IMR-90 (cell line): ENCODE results near the gene RHCE. TPM values are rescaled to one million over a fixed set of nuclear protein-coding genes. Genes with fewer than 3 reads are reported as not detected.

Experiments used
- ATAC-seq: fragments of 200-7000 bp; cut with Tn5 transposase; 2 replicates; pipeline ENCODE4 v1.9.1; 2020; ENCODE audit warnings: low read depth, mild to moderate bottlenecking, moderate library complexity
- BruUV-seq: library from RNA; stranded (reverse); fragments of 400-500 nt; replicated peaks from 2 replicates; lab custom pipeline; 2021; lab: Mats Ljungman, UMichigan
- CTCF ChIA-PET: fragments of 300-600 bp; formaldehyde crosslinking; extraction: SDS; loops from one replicate; lab custom pipeline; 2021; ENCODE audit warnings: antibody characterized with exemption; lab: Yijun Ruan, JAX
- POLR2A ChIA-PET: fragments of 300-600 bp; sonication (Branson Sonifier 250); formaldehyde crosslinking; loops from one replicate; lab custom pipeline; 2022; ENCODE audit warnings: antibody characterized with exemption; ENCODE audit not compliant: unreplicated experiment; lab: Charles Lee
- DNase-seq: peaks from one replicate; pipeline ENCODE4 v3.0.0; 2013
- H2AFZ ChIP-seq: replicated peaks from 2 replicates; pipeline ENCODE3; 2013; ENCODE audit warnings: low read length, mild to moderate bottlenecking; ENCODE audit not compliant: poor library complexity
- H2AK5ac ChIP-seq: 2 replicates; pipeline ENCODE4 v1.6.1; 2013; ENCODE audit warnings: low read depth, low read length, inconsistent platforms
- H2AK9ac ChIP-seq: replicated peaks from 2 replicates; pipeline ENCODE3; 2013; ENCODE audit warnings: mild to moderate bottlenecking, low read depth, low read length, moderate library complexity; ENCODE audit not compliant: poor library complexity
- H2BK120ac ChIP-seq: 2 replicates; pipeline ENCODE4 v1.6.1; 2013; ENCODE audit warnings: low read depth, low read length, inconsistent platforms
- H2BK15ac ChIP-seq: 3 replicates; pipeline ENCODE4 v1.6.1; 2013; ENCODE audit warnings: low read depth, low read length, inconsistent platforms
- H2BK20ac ChIP-seq: 2 replicates; pipeline ENCODE4 v1.6.1; 2013; ENCODE audit warnings: low read depth, mild to moderate bottlenecking, inconsistent platforms, low read length, moderate library complexity
- H2BK5ac ChIP-seq: 2 replicates; pipeline ENCODE4 v1.6.1; 2013; ENCODE audit warnings: mild to moderate bottlenecking, low read depth, low read length, inconsistent platforms; ENCODE audit not compliant: poor library complexity, severe bottlenecking
- H3K14ac ChIP-seq: replicated peaks from 2 replicates; pipeline ENCODE4 v1.6.1; 2013; ENCODE audit warnings: low read depth, low read length, inconsistent platforms
- H3K18ac ChIP-seq: 2 replicates; pipeline ENCODE4 v1.6.1; 2013; ENCODE audit warnings: low read depth, low read length, control low read depth
- H3K23ac ChIP-seq: 2 replicates; pipeline ENCODE4 v1.6.1; 2013; ENCODE audit warnings: low read depth, low read length, inconsistent platforms
- H3K27ac ChIP-seq: 2 replicates; pipeline ENCODE4 v1.5.1; 2013; ENCODE audit warnings: mild to moderate bottlenecking, control low read depth, low read length; ENCODE audit not compliant: insufficient read depth
- H3K27me3 ChIP-seq: 2 replicates; pipeline ENCODE4 v1.6.1; 2013; ENCODE audit warnings: low read length; ENCODE audit not compliant: control insufficient read depth, insufficient read depth
- H3K36me3 ChIP-seq: 2 replicates; pipeline ENCODE4 v1.6.1; 2013; ENCODE audit warnings: low read length, mixed read lengths; ENCODE audit not compliant: control insufficient read depth, insufficient read depth
- H3K4ac ChIP-seq: 2 replicates; pipeline ENCODE4 v1.6.1; 2013; ENCODE audit warnings: low read depth, low read length, inconsistent platforms
- H3K4me1 ChIP-seq: 2 replicates; pipeline ENCODE4 v1.6.1; 2013; ENCODE audit warnings: low read length, mixed read lengths; ENCODE audit not compliant: control insufficient read depth, insufficient read depth
- H3K4me2 ChIP-seq: 2 replicates; pipeline ENCODE4 v1.6.1; 2013; ENCODE audit warnings: low read depth, mild to moderate bottlenecking, control low read depth, low read length, moderate library complexity
- H3K4me3 ChIP-seq: 2 replicates; pipeline ENCODE4 v1.5.1; 2013; ENCODE audit warnings: low read depth, mild to moderate bottlenecking, control low read depth, low read length, moderate library complexity; ENCODE audit not compliant: insufficient read depth
- H3K56ac ChIP-seq: 2 replicates; pipeline ENCODE4 v1.6.1; 2013; ENCODE audit warnings: low read length, inconsistent platforms; ENCODE audit not compliant: insufficient read depth; ENCODE audit errors: extremely low read depth
- H3K79me1 ChIP-seq, 2 experiments: 2 replicates each; pipeline ENCODE4 v1.6.1; 2013; ENCODE audit warnings: low read length in 2 of 2, inconsistent platforms in 1 of 2, low read depth in 1 of 2
- H3K9ac ChIP-seq: 2 replicates; pipeline ENCODE4 v1.6.1; 2013; ENCODE audit warnings: low read depth, low read length, control low read depth
- H3K9me1 ChIP-seq: 2 replicates; pipeline ENCODE4 v1.6.1; 2013; ENCODE audit warnings: low read length, inconsistent platforms; ENCODE audit not compliant: insufficient read depth
- H3K9me3 ChIP-seq: 2 replicates; pipeline ENCODE4 v1.6.1; 2013; ENCODE audit warnings: low read length; ENCODE audit not compliant: control insufficient read depth, insufficient read depth
- H4K20me1 ChIP-seq: 2 replicates; pipeline ENCODE4 v1.6.1; 2013; ENCODE audit warnings: low read length, inconsistent platforms; ENCODE audit not compliant: insufficient read depth
- H4K5ac ChIP-seq: 2 replicates; pipeline ENCODE4 v1.6.1; 2013; ENCODE audit warnings: mild to moderate bottlenecking, low read depth, low read length, control low read depth
- H4K8ac ChIP-seq, 2 experiments: 2 replicates each; pipeline ENCODE4 v1.6.1; 2013; ENCODE audit warnings: low read depth in 2 of 2, low read length in 2 of 2, control low read depth in 1 of 2, inconsistent platforms in 1 of 2
- H4K91ac ChIP-seq: 2 replicates; pipeline ENCODE4 v1.6.1; 2013; ENCODE audit warnings: low read depth, low read length, inconsistent platforms; ENCODE audit not compliant: insufficient read depth
- BHLHE40 ChIP-seq: fragments of 150-350 bp; IDR thresholded peaks from 2 replicates; pipeline ENCODE4 v1.6.1; 2016; ENCODE audit warnings: mild to moderate bottlenecking, low read depth, low read length
- CEBPB ChIP-seq: IDR thresholded peaks from 2 replicates; pipeline ENCODE4 v1.6.1; 2012; ENCODE audit warnings: low read depth, low read length, improper control_type of control experiment
- CHD1 ChIP-seq: IDR thresholded peaks from 2 replicates; pipeline ENCODE4 v1.6.1; 2012; ENCODE audit warnings: low read depth, low read length, improper control_type of control experiment
- CTCF ChIP-seq: conservative IDR thresholded peaks from 2 replicates; pipeline ENCODE4 v1.5.1; 2012; ENCODE audit warnings: mild to moderate bottlenecking, low read depth, low read length, improper control_type of control experiment
- ELK1 ChIP-seq: fragments of 150-350 bp; IDR thresholded peaks from 2 replicates; pipeline ENCODE4 v1.6.1; 2016; ENCODE audit warnings: low read depth, mild to moderate bottlenecking, low read length, moderate library complexity, borderline replicate concordance
- FOS ChIP-seq: fragments of 150-350 bp; IDR thresholded peaks from 2 replicates; pipeline ENCODE4 v1.6.1; 2016; ENCODE audit warnings: low read depth, low read length
- MAFK ChIP-seq: IDR thresholded peaks from 2 replicates; pipeline ENCODE4 v1.6.1; 2012; ENCODE audit warnings: low read depth, low read length, improper control_type of control experiment
- MAZ ChIP-seq: IDR thresholded peaks from 2 replicates; pipeline ENCODE4 v1.6.1; 2012; ENCODE audit warnings: low read depth, mild to moderate bottlenecking, low read length, improper control_type of control experiment, moderate library complexity, borderline replicate concordance
- MXI1 ChIP-seq: IDR thresholded peaks from 2 replicates; pipeline ENCODE4 v1.6.1; 2012; ENCODE audit warnings: low read depth, mild to moderate bottlenecking, low read length, moderate library complexity, borderline replicate concordance
- NFE2L2 ChIP-seq: fragments of 150-350 bp; IDR thresholded peaks from 2 replicates; pipeline ENCODE4 v1.6.1; 2016; ENCODE audit warnings: low read depth, mild to moderate bottlenecking, low read length
- POLR2A ChIP-seq: IDR thresholded peaks from 2 replicates; pipeline ENCODE4 v1.6.1; 2012; ENCODE audit warnings: mild to moderate bottlenecking, low read depth, low read length
- RAD21 ChIP-seq: IDR thresholded peaks from 2 replicates; pipeline ENCODE4 v1.6.1; 2012; ENCODE audit warnings: low read length, improper control_type of control experiment
- RCOR1 ChIP-seq: IDR thresholded peaks from 2 replicates; pipeline ENCODE4 v1.6.1; 2012; ENCODE audit warnings: mild to moderate bottlenecking, low read length, improper control_type of control experiment; ENCODE audit not compliant: insufficient replicate concordance
- RFX5 ChIP-seq: IDR thresholded peaks from 2 replicates; pipeline ENCODE4 v1.8.0; 2012; ENCODE audit warnings: low read depth, mild to moderate bottlenecking, low read length, moderate library complexity
- SMC3 ChIP-seq: fragments of 150-350 bp; IDR thresholded peaks from 2 replicates; pipeline ENCODE4 v1.6.1; 2016; ENCODE audit warnings: low read depth, mild to moderate bottlenecking, antibody characterized with exemption, low read length, moderate library complexity
- USF2 ChIP-seq: fragments of 150-350 bp; IDR thresholded peaks from 2 replicates; pipeline ENCODE4 v1.6.1; 2017; ENCODE audit warnings: mild to moderate bottlenecking, antibody characterized with exemption, low read length, low read depth
- whole genome bisulfite sequencing, 2 experiments: methylation state at CpG; one replicate each; pipeline versions ENCODE4 v1.1.5 to v1.1.7; 2013; ENCODE audit warnings: missing lambda C conversion rate in 2 of 2; ENCODE audit not compliant: insufficient read length in 1 of 2; ENCODE audit errors: extremely low coverage in 2 of 2; 5-methylcytosine and 5-hydroxymethylcytosine counted together
- dilution Hi-C: fragments of 300-500 bp; cut with HindIII; formaldehyde crosslinking; loops from one replicate; pipeline ENCODE4 v1.14.3; 2018; ENCODE audit warnings: low sequenced_read_pairs; ENCODE audit not compliant: unreplicated experiment
- in situ Hi-C: fragments of 300-500 bp; cut with MboI; formaldehyde crosslinking; loops from 3 replicates; pipeline ENCODE4 v1.14.3; 2019; ENCODE audit warnings: low sequenced_read_pairs, inconsistent platforms, mixed read lengths
- intact Hi-C: fragments of 100-400 bp; cut with micrococcal nuclease; formaldehyde crosslinking; loops from 2 replicates; pipeline ENCODE4 v1.10.0; 2022
- polyA plus RNA-seq, 3 experiments: library from polyadenylated mRNA; depleted of rRNA; stranded (reverse); fragments of >200 nt; gene quantifications; 2 replicates each; pipeline ENCODE4 v1.2.3, GENCODE V29; 2012; ENCODE audit warnings: low replicate concordance in 1 of 3
- total RNA-seq: library from RNA; depleted of rRNA; stranded (reverse); fragments of >200 nt; gene quantifications from 2 replicates; pipeline ENCODE4 v1.2.3, GENCODE V29; 2012

RHCE gene
- total and polyA plus RNA-seq, 2 of the 4 experiments (the other 2 are of a cell fraction) = 0.54 to 0.62 TPM

GRCh38 chr1:25467616-25468015, 47.0 kb upstream of the RHCE start:
- WGBS, 2 experiments = no CpG with 5 or more reads among the region's 1 CpG
- Histone ChIP-seq H3K4me3 (no peak overlapping the region), H2BK20ac (no peak overlapping the region), H3K56ac (no peak overlapping the region), H3K9me1 (peaks cover 3% of the 10 kb centered on the region; the same call in 1 of the 2 replicates), H4K5ac (no peak overlapping the region), H2BK15ac (no peak overlapping the region), H3K9me3 (no peaks in the 10 kb centered on the region), H3K36me3 (no peaks in the 10 kb centered on the region; the same call in 1 of the 2 replicates), H3K79me1 (peaks cover 27 to 63% of the 10 kb centered on the region in 2 experiments; a peak in 3 of 4 replicates), H4K8ac (no peak overlapping the region), H3K23ac (no peak overlapping the region), H2AFZ (no peak overlapping the region), H2BK120ac (no peak overlapping the region), H3K18ac (no peak overlapping the region), H4K91ac (no peak overlapping the region), H2BK5ac (no peak overlapping the region), H3K9ac (no peak overlapping the region), H3K27me3 (no peaks in the 10 kb centered on the region), H3K4ac (no peak overlapping the region), H2AK9ac (no peak overlapping the region), H3K4me1 (peaks cover 4% of the 10 kb centered on the region; the same call in 1 of the 2 replicates), H3K4me2 (no peak overlapping the region), H4K20me1 (peaks cover 7% of the 10 kb centered on the region; the same call in 1 of the 2 replicates), H2AK5ac (no peak overlapping the region), H3K27ac (no peak overlapping the region), H3K14ac (no peak overlapping the region)
- in situ Hi-C loops = no loop called here
- dilution Hi-C loops = no loop called here
- intact Hi-C loops = no loop called here
- DNase-seq = no peak
- ChIA-PET POLR2A (no interaction called here), CTCF (interaction anchor here (1.1 kb wide), 1 partner anchor 19 kb away, joined by 3 read pairs; no protein-coding TSS in a partner anchor)
- no TSS peak for BruUV-seq
- TF ChIP-seq RFX5 = no peak
- no peak for TF ChIP-seq CEBPB
- TF ChIP-seq RAD21 = no peak
- TF ChIP-seq RCOR1 = no peak
- TF ChIP-seq NFE2L2 = no peak
- no peak for TF ChIP-seq MAFK
- no peak for TF ChIP-seq MXI1
- TF ChIP-seq SMC3 = no peak
- no peak for TF ChIP-seq ELK1
- no peak for TF ChIP-seq USF2
- TF ChIP-seq CTCF = no peak
- TF ChIP-seq MAZ = no peak
- TF ChIP-seq CHD1 = no peak
- no peak for TF ChIP-seq FOS
- TF ChIP-seq POLR2A = no peak
- no peak for TF ChIP-seq BHLHE40
- ATAC-seq = no peak
